GM12878 (cell line): Measurements from ENCODE around the gene CYS1. TPM values are rescaled to one million over a fixed set of nuclear protein-coding genes. Genes with fewer than 3 reads are reported as not detected.

Source experiments
- ATAC-seq: fragments of 200-7000 bp; cut with Tn5 transposase; 3 replicates; pipeline ENCODE4 v1.9.1; 2020; ENCODE audit warnings: mild to moderate bottlenecking, moderate library complexity
- BruUV-seq: library from RNA; stranded (reverse); fragments of 400-500 nt; replicated peaks from 2 replicates; lab custom pipeline; 2021; lab: Mats Ljungman, UMichigan
- CTCF ChIA-PET: fragments of 300-600 bp; sonication (Branson Sonifier 250); formaldehyde crosslinking; extraction: SDS; loops from one replicate; lab custom pipeline; 2021; ENCODE audit warnings: inconsistent platforms; lab: Yijun Ruan, JAX
- POLR2A ChIA-PET: fragments of 350-600 bp; formaldehyde crosslinking; extraction: SDS; loops from one replicate; lab custom pipeline; 2021; ENCODE audit warnings: inconsistent platforms; lab: Charles Lee
- RAD21 ChIA-PET: fragments of 300-600 bp; sonication (Branson Sonifier 250); formaldehyde crosslinking; loops from one replicate; lab custom pipeline; 2023; ENCODE audit warnings: antibody characterized with exemption; ENCODE audit not compliant: unreplicated experiment; lab: Charles Lee
- SMC1A ChIA-PET: fragments of 300-600 bp; sonication (Branson Sonifier 250); formaldehyde crosslinking; loops from one replicate; lab custom pipeline; 2023; ENCODE audit not compliant: unreplicated experiment, uncharacterized antibody; lab: Charles Lee
- DNase-seq: peaks from one replicate; pipeline ENCODE4 v3.0.0-alpha.2; 2011; ENCODE audit warnings: low read depth, low spot score
- FAIRE-seq: peaks from 3 replicates; lab custom pipeline; 2011; peaks lifted over from hg19 to GRCh38; lab: Jason Lieb, UNC
- H2AFZ ChIP-seq: 2 replicates; pipeline ENCODE4 v1.6.0; 2011; ENCODE audit warnings: low read depth, low read length, control low read depth; ENCODE audit not compliant: control insufficient read depth
- H3K27ac ChIP-seq: 2 replicates; pipeline ENCODE4 v1.5.1; 2011; ENCODE audit warnings: control low read depth; ENCODE audit not compliant: control insufficient read depth, insufficient read depth
- H3K27me3 ChIP-seq, 2 experiments: replicated peaks in 1 of 2; 2 replicates each; pipeline versions ENCODE4 v1.6.0 to v1.6.1; 2011; ENCODE audit warnings: low read length in 1 of 2; ENCODE audit not compliant: control insufficient read depth in 2 of 2, insufficient read depth in 2 of 2
- H3K36me3 ChIP-seq, 2 experiments: 2 replicates each; pipeline ENCODE4 v1.5.1; 2011; ENCODE audit warnings: low read length in 1 of 2; ENCODE audit not compliant: control insufficient read depth in 2 of 2, insufficient read depth in 2 of 2
- H3K4me1 ChIP-seq: 2 replicates; pipeline ENCODE4 v1.6.1; 2011; ENCODE audit warnings: mild to moderate bottlenecking, low read length, moderate library complexity, mixed read lengths; ENCODE audit not compliant: control insufficient read depth, insufficient read depth
- H3K4me2 ChIP-seq: 2 replicates; pipeline ENCODE4 v1.6.0; 2011; ENCODE audit warnings: control low read depth; ENCODE audit not compliant: control insufficient read depth, insufficient read depth
- H3K4me3 ChIP-seq: fragments of 200-600 bp; sonication (generic); 2 replicates; pipeline ENCODE4 v1.5.1; 2016
- H3K79me2 ChIP-seq: 2 replicates; pipeline ENCODE4 v1.6.0; 2011; ENCODE audit warnings: low read length; ENCODE audit not compliant: control insufficient read depth, insufficient read depth
- H3K9ac ChIP-seq: 2 replicates; pipeline ENCODE4 v1.8.0; 2011; ENCODE audit warnings: low read length, control low read depth, mixed read lengths; ENCODE audit not compliant: control insufficient read depth, insufficient read depth
- H3K9me3 ChIP-seq: replicated peaks from 3 replicates; pipeline ENCODE4 v1.5.1; 2011; ENCODE audit warnings: mild to moderate bottlenecking, low read length; ENCODE audit not compliant: control insufficient read depth, insufficient read depth
- H4K20me1 ChIP-seq: 2 replicates; pipeline ENCODE4 v1.6.0; 2011; ENCODE audit not compliant: control insufficient read depth, insufficient read depth
- ATF2 ChIP-seq: IDR thresholded peaks from 2 replicates; pipeline ENCODE4 v1.6.1; 2012; ENCODE audit warnings: low read length, inconsistent platforms
- BCLAF1 ChIP-seq: fragments of 450-650 bp; IDR thresholded peaks from 2 replicates; pipeline ENCODE4 v1.6.1; 2017; ENCODE audit warnings: antibody characterized with exemption, mild to moderate bottlenecking, moderate library complexity
- CREM ChIP-seq: IDR thresholded peaks from 2 replicates; pipeline ENCODE4 v1.6.1; 2014; ENCODE audit warnings: antibody characterized with exemption, low read depth
- MAX ChIP-seq: IDR thresholded peaks from 2 replicates; pipeline ENCODE4 v1.6.1; 2012; ENCODE audit warnings: low read depth, low read length, improper control_type of control experiment
- MTA3 ChIP-seq: IDR thresholded peaks from 2 replicates; pipeline ENCODE4 v1.6.1; 2012; ENCODE audit warnings: low read length, inconsistent platforms, borderline replicate concordance
- NBN ChIP-seq: fragments of 450-650 bp; IDR thresholded peaks from 2 replicates; pipeline ENCODE4 v1.6.1; 2016
- POLR2AphosphoS5 ChIP-seq: IDR thresholded peaks from 2 replicates; pipeline ENCODE4 v1.6.1; 2011; ENCODE audit warnings: mild to moderate bottlenecking, low read length, inconsistent platforms
- RUNX3 ChIP-seq: IDR thresholded peaks from 2 replicates; pipeline ENCODE4 v1.6.1; 2012; ENCODE audit warnings: low read length, inconsistent platforms
- SMARCA5 ChIP-seq: fragments of 450-650 bp; IDR thresholded peaks from 2 replicates; pipeline ENCODE4 v1.6.1; 2017; ENCODE audit warnings: mild to moderate bottlenecking
- TAF1 ChIP-seq: IDR thresholded peaks from 2 replicates; pipeline ENCODE4 v1.6.1; 2011; ENCODE audit warnings: mild to moderate bottlenecking, low read depth, low read length, borderline replicate concordance
- ZNF592 ChIP-seq: fragments of 450-650 bp; IDR thresholded peaks from 2 replicates; pipeline ENCODE4 v1.6.1; 2017; ENCODE audit warnings: mild to moderate bottlenecking, moderate library complexity
- WGBS: methylation state at CpG from one replicate; pipeline ENCODE4 v1.1.6; 2016; ENCODE audit warnings: low lambda C conversion rate; ENCODE audit not compliant: insufficient replicate concordance, insufficient coverage; ENCODE audit errors: missing lambda C conversion rate; 5-methylcytosine and 5-hydroxymethylcytosine counted together
- in situ Hi-C: fragments of 300-500 bp; cut with MboI; formaldehyde crosslinking; loops from 9 replicates; pipeline ENCODE4 v1.14.3; 2018; ENCODE audit warnings: mixed read lengths
- intact Hi-C: fragments of 100-400 bp; cut with micrococcal nuclease; formaldehyde crosslinking; loops from one replicate; pipeline ENCODE4 v1.14.2; 2022; ENCODE audit not compliant: unreplicated experiment
- polyA plus RNA-seq, 11 experiments: library from polyadenylated mRNA; depleted of rRNA in 4 of 11; unstranded in 6 of 11; stranded (reverse) in 5 of 11; fragments of >200 nt; fragmentation: Nextera tagmentation in 4 of 11; fragmentation: Illumina TruSeq in 1 of 11; extraction: Ambion mirVana in 4 of 11; extraction: Trizol in 1 of 11; gene quantifications; 1 replicate in 1 of 11; 2 replicates in 10 of 11; pipeline versions ENCODE4 v1.2.1 to v1.2.3, GENCODE V29; 2011 to 2016; ENCODE audit warnings: inconsistent platforms in 2 of 11, missing spikeins in 2 of 11, low read depth in 1 of 11
- total RNA-seq, 4 experiments: library from RNA; depleted of rRNA in 3 of 4; stranded (reverse); fragments of >200 nt in 3 of 4; fragmentation: Illumina TruSeq in 1 of 4; extraction: Trizol in 1 of 4; gene quantifications; 2 replicates each; pipeline versions ENCODE4 v1.2.1 to v1.2.3, GENCODE V29; 2013 to 2021

CYS1 gene
- total and polyA plus RNA-seq, 10 of the 15 experiments (the other 5 are each of a cell fraction or from before 2014, with no cell fraction given), result 0.35 to 6.4 (median 2.5) TPM

- ATAC-seq, result no peak
- FAIRE-seq, result no peak
- Histone ChIP-seq H3K27me3 (no peaks in the 10 kb centered on the region), H3K4me2 (no peak overlapping the region), H4K20me1 (no peaks in the 10 kb centered on the region), H2AFZ (no peak overlapping the region), H3K9me3 (peaks cover 2% of the 10 kb centered on the region; the same call in 1 of the 3 replicates), H3K4me1 (no peaks in the 10 kb centered on the region), H3K9ac (no peak overlapping the region), H3K36me3 (no peaks in the 10 kb centered on the region), H3K27ac (no peak overlapping the region), H3K4me3 (no peak overlapping the region), H3K79me2 (no peaks in the 10 kb centered on the region)
- WGBS, result 85% methylated on average over 34 of the region's 36 CpGs
- POLR2A ChIA-PET, result no interaction called here
- in situ Hi-C loops, result no loop called here
- intact Hi-C loops, result no loop called here
- CTCF ChIA-PET, result no interaction called here
- no peak for DNase-seq
- RAD21 ChIA-PET, result no interaction called here
- BruUV-seq, result no TSS peak
- SMC1A ChIA-PET, result no interaction called here
- no peak for TF ChIP-seq NBN
- no peak for TF ChIP-seq TAF1
- no peak for TF ChIP-seq ZNF592
- no peak for TF ChIP-seq MAX
- no peak for TF ChIP-seq RUNX3
- TF ChIP-seq BCLAF1, result no peak
- no peak for TF ChIP-seq SMARCA5
- no peak for TF ChIP-seq CREM
- TF ChIP-seq MTA3, result no peak
- no peak for TF ChIP-seq POLR2AphosphoS5
- TF ChIP-seq ATF2, result no peak
Measured at GRCh38 chr2:10009811-10010781, 70.1 kb downstream of the CYS1 start.
